ENCODE results near the gene IL19. TPM values are rescaled to one million over a fixed set of nuclear protein-coding genes. Genes with fewer than 3 reads are reported as not detected.

The IL19 gene
- total RNA-seq, result not detected

GRCh38 chr1:206770531-206771337 lies at the start of gene IL19:
IL19 (plus strand) TSS chr1:206770773; CDS start chr1:206836663, 65,890 bp downstream.
- Histone ChIP-seq H3K4me3 (peak within 1 kb of the TSS in 1 of 4 donors; percentile 27), H3K27ac (peak within 1 kb of the TSS in 2 of 4 donors; percentile 33 to 71), H3K36me3 (no peaks in the 10 kb centered on the region), H3K4me1 (peaks cover 0 to 18% (median 2%) of the 10 kb centered on the region in 4 donors), H3K9me3 (no peaks in the 10 kb centered on the region), H3K27me3 (peaks cover 0 to 11% of the 10 kb centered on the region in 2 donors)
- WGBS, 2 donors, result 56 to 58% methylated on average over 9 of the region's 9 CpGs
- peak in 1 of 2 donors; percentile 54 for TF ChIP-seq EP300 (IDR thresholded peaks at IDR 0.05)
- TF ChIP-seq CTCF (IDR thresholded peaks at IDR 0.05), result no peak
- DNase-seq (ENCODE audit: low spot score in 2 of 2), result peak in 1 of 2 donors; percentile 17

GRCh38 chr1:206721454-206721853 lies 49.1 kb upstream of the IL19 start:
- H3K27me3 ChIP-seq, result no peaks in the 10 kb centered on the region
- no peaks in the 10 kb centered on the region for H3K9me3 ChIP-seq
- no peak for DNase-seq (ENCODE audit: low spot score in 2 of 2)
- 86 to 100% methylated on average over 1 of the region's 1 CpG for WGBS, 2 donors
- H3K4me3 ChIP-seq, result no peak overlapping the region
- H3K36me3 ChIP-seq, result no peaks in the 10 kb centered on the region
- TF ChIP-seq POLR2A (IDR thresholded peaks at IDR 0.05) (no peak), CTCF (IDR thresholded peaks at IDR 0.05) (no peak), EP300 (IDR thresholded peaks at IDR 0.05) (no peak)
- no peak overlapping the region for H3K27ac ChIP-seq
- H3K4me1 ChIP-seq, result peaks cover 0 to 63% (median 17%) of the 10 kb centered on the region in 4 donors

- Histone ChIP-seq H3K36me3 (no peaks in the 10 kb centered on the region), H3K27ac (peak overlapping the region in 1 of 4 donors; percentile 21), H3K27me3 (no peaks in the 10 kb centered on the region), H3K9me3 (no peaks in the 10 kb centered on the region), H3K4me1 (peaks cover 0 to 61% (median 15%) of the 10 kb centered on the region in 4 donors), H3K4me3 (no peak overlapping the region)
- 70 to 71% methylated on average over 15 to 17 of the region's 17 CpGs for WGBS, 2 donors
- TF ChIP-seq POLR2A (IDR thresholded peaks at IDR 0.05) (no peak), EP300 (IDR thresholded peaks at IDR 0.05) (no peak), CTCF (IDR thresholded peaks at IDR 0.05) (no peak)
- DNase-seq (ENCODE audit: low spot score in 2 of 2), result no peak
Observed at GRCh38 chr1:206722751-206723461, 47.7 kb upstream of the IL19 start.

GRCh38 chr1:206723462-206723804 lies 47.1 kb upstream of the IL19 start:
- 78 to 100% methylated on average over 2 to 4 of the region's 4 CpGs for WGBS, 2 donors
- H3K9me3 ChIP-seq, result no peaks in the 10 kb centered on the region
- no peak for DNase-seq (ENCODE audit: low spot score in 2 of 2)
- peaks cover 0 to 61% (median 15%) of the 10 kb centered on the region in 4 donors for H3K4me1 ChIP-seq
- H3K27ac ChIP-seq, result peak overlapping the region in 1 of 4 donors; percentile 21
- H3K36me3 ChIP-seq, result peaks cover 0 to under 1% (median 0%) of the 10 kb centered on the region in 3 donors
- no peak overlapping the region for H3K4me3 ChIP-seq
- TF ChIP-seq POLR2A (IDR thresholded peaks at IDR 0.05), result no peak
- no peak for TF ChIP-seq CTCF (IDR thresholded peaks at IDR 0.05)
- no peak for TF ChIP-seq EP300 (IDR thresholded peaks at IDR 0.05)
- H3K27me3 ChIP-seq, result no peaks in the 10 kb centered on the region
